Natural killer cell (primary cell): ENCODE results near the gene HDGFL1. TPM values are rescaled to one million over a fixed set of nuclear protein-coding genes. Genes with fewer than 3 reads are reported as not detected.

ENCODE experiments used
- ATAC-seq, 3 donors: fragments of 150-1000 bp in 2 of 3; fragments of 200-7000 bp in 1 of 3; cut with Tn5 transposase; 1 replicate in 1 of 3; 2 replicates in 2 of 3; pipeline ENCODE4 v1.10.0; 2021; ENCODE audit warnings: mild to moderate bottlenecking in 2 of 3, moderate library complexity in 2 of 3
- DNase-seq, 2 donors: peaks; one replicate each; pipeline versions ENCODE4 v3.0.0 to v3.0.0-alpha.2; 2013 to 2021; ENCODE audit warnings: mixed read lengths in 1 of 2
- H3K27ac ChIP-seq: one replicate; pipeline ENCODE4 v1.5.1; 2013; ENCODE audit warnings: mild to moderate bottlenecking, low read length
- H3K27me3 ChIP-seq: one replicate; pipeline ENCODE4 v1.6.1; 2013; ENCODE audit warnings: low read length; ENCODE audit not compliant: control insufficient read depth, insufficient read depth
- H3K36me3 ChIP-seq: one replicate; pipeline ENCODE4 v1.6.1; 2013; ENCODE audit warnings: low read length; ENCODE audit not compliant: control insufficient read depth, insufficient read depth
- H3K4me1 ChIP-seq: one replicate; pipeline ENCODE4 v1.6.1; 2013; ENCODE audit warnings: low read length; ENCODE audit not compliant: control insufficient read depth, insufficient read depth
- H3K4me3 ChIP-seq: one replicate; pipeline ENCODE4 v1.5.1; 2013; ENCODE audit warnings: low read length
- H3K9me3 ChIP-seq: one replicate; pipeline ENCODE4 v1.6.1; 2013; ENCODE audit warnings: low read length; ENCODE audit not compliant: control insufficient read depth, insufficient read depth
- H3K27ac Mint-ChIP-seq, 2 donors: one replicate each; pipeline ENCODE4 v1.8.0; 2022; ENCODE audit warnings: mild to moderate bottlenecking in 2 of 2, mixed read lengths in 2 of 2, moderate library complexity in 1 of 2
- H3K27me3 Mint-ChIP-seq, 2 donors: one replicate each; pipeline ENCODE4 v1.8.0; 2022; ENCODE audit warnings: low read depth in 2 of 2, mixed read lengths in 2 of 2
- H3K36me3 Mint-ChIP-seq: one replicate; pipeline ENCODE4 v1.8.0; 2022; ENCODE audit warnings: mixed read lengths
- H3K4me1 Mint-ChIP-seq, 2 donors: one replicate each; pipeline ENCODE4 v1.8.0; 2022; ENCODE audit warnings: mixed read lengths in 2 of 2
- H3K4me3 Mint-ChIP-seq: one replicate; pipeline ENCODE4 v1.8.0; 2022; ENCODE audit warnings: mild to moderate bottlenecking, moderate library complexity, mixed read lengths
- H3K9me3 Mint-ChIP-seq, 2 donors: one replicate each; pipeline ENCODE4 v1.8.0; 2022; ENCODE audit warnings: mixed read lengths in 2 of 2
- WGBS: methylation state at CpG from one replicate; pipeline ENCODE4 v1.1.7; 2013; ENCODE audit warnings: missing lambda C conversion rate; ENCODE audit not compliant: insufficient coverage; 5-methylcytosine and 5-hydroxymethylcytosine counted together
- intact Hi-C: fragments of 100-400 bp; cut with micrococcal nuclease; formaldehyde crosslinking; loops from one replicate; pipeline ENCODE4 v1.14.2; 2022
- total RNA-seq, 4 donors: library from RNA; stranded (reverse); fragments of 120-200 nt in 1 of 4; gene quantifications; one replicate each; pipeline versions ENCODE4 v1.2.3 to v1.2.4, GENCODE V29; 2013 to 2022
- TF ChIP-seq, protein P1 (sequence below): fragments of 200-600 bp; IDR thresholded peaks from one replicate; pipeline ENCODE4 v1.8.0; 2022; ENCODE audit warnings: antibody characterized with exemption

The HDGFL1 gene
- total RNA-seq, result not detected
- total RNA-seq (2013), result not detected

GRCh38 chr6:22569281-22570184, at the start of gene HDGFL1:
Gene HDGFL1, plus strand, starts transcription at chr6:22569566. Its CDS starts 10 bp downstream, at chr6:22569576.
- H3K4me1 ChIP-seq, result no peaks in the 10 kb centered on the region
- H3K9me3 ChIP-seq, result peaks cover 3% of the 10 kb centered on the region
- TF ChIP-seq, protein P1, sequence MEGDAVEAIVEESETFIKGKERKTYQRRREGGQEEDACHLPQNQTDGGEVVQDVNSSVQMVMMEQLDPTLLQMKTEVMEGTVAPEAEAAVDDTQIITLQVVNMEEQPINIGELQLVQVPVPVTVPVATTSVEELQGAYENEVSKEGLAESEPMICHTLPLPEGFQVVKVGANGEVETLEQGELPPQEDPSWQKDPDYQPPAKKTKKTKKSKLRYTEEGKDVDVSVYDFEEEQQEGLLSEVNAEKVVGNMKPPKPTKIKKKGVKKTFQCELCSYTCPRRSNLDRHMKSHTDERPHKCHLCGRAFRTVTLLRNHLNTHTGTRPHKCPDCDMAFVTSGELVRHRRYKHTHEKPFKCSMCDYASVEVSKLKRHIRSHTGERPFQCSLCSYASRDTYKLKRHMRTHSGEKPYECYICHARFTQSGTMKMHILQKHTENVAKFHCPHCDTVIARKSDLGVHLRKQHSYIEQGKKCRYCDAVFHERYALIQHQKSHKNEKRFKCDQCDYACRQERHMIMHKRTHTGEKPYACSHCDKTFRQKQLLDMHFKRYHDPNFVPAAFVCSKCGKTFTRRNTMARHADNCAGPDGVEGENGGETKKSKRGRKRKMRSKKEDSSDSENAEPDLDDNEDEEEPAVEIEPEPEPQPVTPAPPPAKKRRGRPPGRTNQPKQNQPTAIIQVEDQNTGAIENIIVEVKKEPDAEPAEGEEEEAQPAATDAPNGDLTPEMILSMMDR, result no peak
- no peaks in the 10 kb centered on the region for H3K36me3 ChIP-seq
- Mint-ChIP-seq H3K4me3 (no peak within 1 kb of the TSS), H3K27me3 (no peaks in the 10 kb centered on the region), H3K9me3 (peaks cover 0 to 5% of the 10 kb centered on the region in 2 donors), H3K36me3 (no peaks in the 10 kb centered on the region), H3K4me1 (no peaks in the 10 kb centered on the region), H3K27ac (no peak within 1 kb of the TSS)
- no peak within 1 kb of the TSS for H3K4me3 ChIP-seq
- H3K27ac ChIP-seq, result no peak within 1 kb of the TSS
- ATAC-seq (no peak), DNase-seq (no peak)
- H3K27me3 ChIP-seq, result no peaks in the 10 kb centered on the region
- intact Hi-C loops, result no loop called here
- WGBS, result 97% methylated on average over 89 of the region's 89 CpGs

- H3K36me3 ChIP-seq, result no peaks in the 10 kb centered on the region
- WGBS, result 91% methylated on average over 4 of the region's 4 CpGs
- TF ChIP-seq, protein P1, result no peak
- H3K9me3 Mint-ChIP-seq, result peaks cover 6 to 13% of the 10 kb centered on the region in 2 donors
- H3K27me3 Mint-ChIP-seq, result no peaks in the 10 kb centered on the region
- no peaks in the 10 kb centered on the region for H3K4me1 Mint-ChIP-seq
- no peak overlapping the region for H3K27ac Mint-ChIP-seq
- no peaks in the 10 kb centered on the region for H3K9me3 ChIP-seq
- ATAC-seq, result no peak
- no peaks in the 10 kb centered on the region for H3K36me3 Mint-ChIP-seq
- no peak overlapping the region for H3K4me3 ChIP-seq
- H3K4me1 ChIP-seq, result no peaks in the 10 kb centered on the region
- DNase-seq, result no peak
- no peak overlapping the region for H3K27ac ChIP-seq
- H3K4me3 Mint-ChIP-seq, result no peak overlapping the region
- intact Hi-C loops, result no loop called here
- no peaks in the 10 kb centered on the region for H3K27me3 ChIP-seq
These were observed 48.3 kb upstream of the HDGFL1 start for GRCh38 chr6:22521035-22521434.

GRCh38 chr6:22526736-22527135, 42.6 kb upstream of the HDGFL1 start:
- DNase-seq (no peak), ATAC-seq (no peak)
- H3K4me3 ChIP-seq, result no peak overlapping the region
- H3K4me1 ChIP-seq, result no peaks in the 10 kb centered on the region
- no peaks in the 10 kb centered on the region for H3K4me1 Mint-ChIP-seq
- H3K9me3 Mint-ChIP-seq, result peaks cover 2 to 14% of the 10 kb centered on the region in 2 donors
- H3K4me3 Mint-ChIP-seq, result no peak overlapping the region
- H3K27ac Mint-ChIP-seq, result no peak overlapping the region
- no peaks in the 10 kb centered on the region for H3K36me3 ChIP-seq
- TF ChIP-seq, protein P1, result no peak
- no peaks in the 10 kb centered on the region for H3K27me3 ChIP-seq
- no peaks in the 10 kb centered on the region for H3K27me3 Mint-ChIP-seq
- no peaks in the 10 kb centered on the region for H3K36me3 Mint-ChIP-seq
- intact Hi-C loops, result no loop called here
- H3K27ac ChIP-seq, result no peak overlapping the region
- no peaks in the 10 kb centered on the region for H3K9me3 ChIP-seq
